ENCODE measurements around the gene SNPH.

SNPH gene

DNA sequence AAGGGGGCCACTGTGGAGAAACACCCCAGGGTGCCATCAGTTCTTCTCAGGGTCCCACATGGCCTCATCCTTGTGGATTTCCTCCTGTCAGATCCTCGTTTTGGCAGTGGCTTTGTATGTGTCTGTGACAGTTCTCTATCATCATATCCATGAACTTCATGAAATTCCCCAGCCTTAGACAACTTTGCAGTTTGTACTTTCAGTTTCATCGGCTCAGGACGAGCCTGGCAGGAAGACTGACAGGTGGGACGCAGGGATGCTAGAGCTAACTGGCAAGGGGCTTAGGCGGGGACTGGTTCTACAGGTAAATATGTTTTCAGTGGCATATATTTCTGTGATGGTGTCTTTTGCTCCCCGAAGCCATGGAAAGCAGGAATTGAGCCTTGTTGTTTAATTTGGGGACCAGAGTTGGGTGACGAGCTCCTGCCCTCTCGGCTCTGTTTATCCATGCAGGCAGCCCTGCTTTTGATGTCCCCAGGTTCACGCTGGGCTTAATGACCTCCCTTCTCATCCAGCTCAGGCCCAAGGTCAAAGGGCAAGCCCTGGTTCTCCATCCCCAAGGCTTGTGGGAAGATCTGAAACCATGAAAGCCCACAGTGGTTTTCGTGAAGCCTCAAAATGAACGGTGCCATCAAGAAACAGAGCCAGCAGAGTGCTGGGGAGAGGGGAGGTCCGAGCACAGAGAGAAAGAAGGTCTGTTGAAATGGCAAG is 51.6 kb downstream of the SNPH start:
- TF ChIP-seq, protein P1, sequence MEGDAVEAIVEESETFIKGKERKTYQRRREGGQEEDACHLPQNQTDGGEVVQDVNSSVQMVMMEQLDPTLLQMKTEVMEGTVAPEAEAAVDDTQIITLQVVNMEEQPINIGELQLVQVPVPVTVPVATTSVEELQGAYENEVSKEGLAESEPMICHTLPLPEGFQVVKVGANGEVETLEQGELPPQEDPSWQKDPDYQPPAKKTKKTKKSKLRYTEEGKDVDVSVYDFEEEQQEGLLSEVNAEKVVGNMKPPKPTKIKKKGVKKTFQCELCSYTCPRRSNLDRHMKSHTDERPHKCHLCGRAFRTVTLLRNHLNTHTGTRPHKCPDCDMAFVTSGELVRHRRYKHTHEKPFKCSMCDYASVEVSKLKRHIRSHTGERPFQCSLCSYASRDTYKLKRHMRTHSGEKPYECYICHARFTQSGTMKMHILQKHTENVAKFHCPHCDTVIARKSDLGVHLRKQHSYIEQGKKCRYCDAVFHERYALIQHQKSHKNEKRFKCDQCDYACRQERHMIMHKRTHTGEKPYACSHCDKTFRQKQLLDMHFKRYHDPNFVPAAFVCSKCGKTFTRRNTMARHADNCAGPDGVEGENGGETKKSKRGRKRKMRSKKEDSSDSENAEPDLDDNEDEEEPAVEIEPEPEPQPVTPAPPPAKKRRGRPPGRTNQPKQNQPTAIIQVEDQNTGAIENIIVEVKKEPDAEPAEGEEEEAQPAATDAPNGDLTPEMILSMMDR (IDR thresholded peaks at IDR 0.05; ENCODE audit: low read depth, low read length) = no peak
- H3K4me3 ChIP-seq (replicated peaks in 1 of 2; ENCODE audit: low read depth in 2 of 2, low read length in 2 of 2) = no peak overlapping the region

DNA sequence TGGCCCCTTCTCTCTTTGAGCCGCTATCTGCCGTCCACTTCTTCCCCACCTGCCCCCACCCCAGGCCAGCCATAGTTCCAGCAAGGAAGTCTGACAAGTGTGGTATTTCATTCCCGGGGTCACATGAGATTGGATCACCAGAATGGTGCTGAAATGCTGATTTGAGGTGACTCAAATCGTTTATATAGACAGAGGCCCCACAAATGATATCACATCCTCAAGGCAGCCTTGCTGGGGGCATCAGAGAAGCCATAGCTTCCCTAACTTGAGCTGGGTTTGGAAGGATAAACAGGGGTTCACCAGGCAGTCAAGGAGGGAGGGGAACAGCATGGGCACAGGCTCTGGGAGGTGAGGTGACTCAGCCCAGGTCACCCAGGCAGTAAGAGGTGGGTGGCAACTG is 53.0 kb downstream of the SNPH start:
- TF ChIP-seq, protein P1 (IDR thresholded peaks at IDR 0.05; ENCODE audit: low read depth, low read length) = no peak
- no peak for DNase-seq (ENCODE audit: low read depth in 2 of 2)
- no peak overlapping the region for H3K4me3 ChIP-seq (replicated peaks in 1 of 2; ENCODE audit: low read depth in 2 of 2, low read length in 2 of 2)

More for the DNA sequence above, 51.6 kb downstream of the SNPH start:
- no peak for DNase-seq (ENCODE audit: low read depth in 2 of 2)

DNA sequence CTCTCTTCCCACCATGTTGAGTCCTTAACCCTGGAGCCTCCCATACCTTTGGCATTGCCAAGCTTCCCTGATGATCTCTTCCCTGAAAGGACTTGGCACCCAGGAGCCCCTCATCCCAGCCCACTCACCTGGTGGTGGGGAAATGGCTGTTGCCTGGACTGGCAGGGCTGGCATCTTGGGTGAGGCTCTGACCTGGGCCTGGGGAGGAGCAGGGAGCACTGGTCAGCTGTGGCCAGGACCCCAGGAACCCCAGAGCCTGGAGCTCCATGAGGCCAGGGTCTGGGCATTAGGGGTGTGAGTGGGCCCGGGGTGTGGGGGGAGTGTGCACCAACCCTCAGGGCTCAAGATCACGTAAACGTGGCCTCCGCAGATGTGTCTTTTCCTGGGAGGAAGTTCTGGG is 53.4 kb downstream of the SNPH start:
- TF ChIP-seq, protein P1 (IDR thresholded peaks at IDR 0.05; ENCODE audit: low read depth, low read length) = no peak
- H3K4me3 ChIP-seq (replicated peaks in 1 of 2; ENCODE audit: low read depth in 2 of 2, low read length in 2 of 2) = no peak overlapping the region
- no peak for DNase-seq (ENCODE audit: low read depth in 2 of 2)

DNA sequence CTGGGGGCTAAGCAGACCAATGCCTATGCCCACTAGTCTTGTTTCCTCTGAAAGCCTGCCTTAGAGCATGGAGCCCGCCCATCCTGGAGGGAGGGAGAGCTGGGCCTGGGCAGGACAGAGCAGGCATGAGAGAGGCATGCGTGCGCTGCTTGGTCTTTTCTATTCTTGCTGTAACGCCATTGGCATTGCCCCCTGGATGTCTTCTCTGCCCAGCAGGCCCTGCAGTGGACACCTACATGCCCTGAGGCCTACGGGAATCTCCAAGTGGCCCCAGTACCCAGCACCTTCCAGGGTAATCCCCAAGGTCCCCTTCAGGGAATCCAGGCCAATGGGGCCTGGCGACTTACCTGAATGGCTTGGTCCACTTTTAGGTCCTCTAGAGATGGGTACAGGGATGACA is 53.9 kb downstream of the SNPH start:
- H3K4me3 ChIP-seq (replicated peaks in 1 of 2; ENCODE audit: low read depth in 2 of 2, low read length in 2 of 2) = no peak overlapping the region
- TF ChIP-seq, protein P1 (IDR thresholded peaks at IDR 0.05; ENCODE audit: low read depth, low read length) = no peak
- DNase-seq (ENCODE audit: low read depth in 2 of 2) = no peak

DNA sequence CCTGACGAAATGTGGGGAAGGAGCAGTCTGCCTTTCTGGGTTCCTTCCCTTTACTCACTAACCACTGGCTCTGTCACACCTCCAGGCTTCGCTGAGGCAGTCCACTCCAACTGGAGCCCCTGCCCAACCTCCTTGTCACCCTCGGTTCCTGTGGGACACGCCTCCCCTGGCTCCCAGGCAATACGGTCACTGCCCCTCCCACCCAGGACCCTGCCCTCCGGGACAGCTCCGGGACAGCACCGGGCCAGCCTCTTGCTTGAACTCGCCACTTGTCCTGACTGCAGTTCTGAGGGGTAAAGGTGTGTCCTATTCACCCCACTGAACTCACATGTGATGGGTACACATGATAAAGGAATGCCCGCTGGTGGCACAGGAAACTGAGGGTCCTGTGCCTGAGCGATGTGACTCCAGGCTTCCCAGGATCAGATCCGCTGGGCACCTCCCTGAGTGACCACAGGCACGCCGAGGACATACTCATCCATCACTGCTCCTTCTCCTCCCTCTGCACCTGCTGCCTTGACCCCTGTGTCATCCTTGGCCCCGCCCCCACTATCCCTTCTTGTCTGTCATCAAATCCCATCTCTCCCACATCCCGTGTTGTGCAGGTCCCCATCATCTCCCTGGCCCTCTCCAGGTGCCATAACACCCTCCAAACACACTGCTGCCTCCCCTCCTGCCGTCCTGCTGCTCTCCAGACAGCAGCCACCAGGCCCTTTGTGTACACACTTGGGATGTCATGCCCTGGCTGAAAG is 55.0 kb downstream of the SNPH start:
- no peak overlapping the region for H3K4me3 ChIP-seq (replicated peaks in 1 of 2; ENCODE audit: low read depth in 2 of 2, low read length in 2 of 2)
- TF ChIP-seq, protein P1 (IDR thresholded peaks at IDR 0.05; ENCODE audit: low read depth, low read length) = no peak
- DNase-seq (ENCODE audit: low read depth in 2 of 2) = no peak

DNA sequence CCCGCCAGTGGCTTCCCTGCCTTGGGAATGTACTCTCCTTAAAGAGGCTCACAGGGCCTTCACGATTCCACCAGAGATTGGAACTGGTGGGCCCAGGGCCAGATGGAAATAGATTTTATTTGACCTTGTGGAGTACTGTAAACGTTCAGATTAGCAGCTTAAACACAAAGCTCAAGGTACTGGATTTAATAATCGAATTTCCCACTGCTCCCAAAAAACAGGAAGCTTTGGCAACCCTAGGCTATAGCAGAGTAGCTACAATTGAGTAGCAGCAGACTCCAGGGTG is 55.5 kb downstream of the SNPH start:
- TF ChIP-seq, protein P1 (IDR thresholded peaks at IDR 0.05; ENCODE audit: low read depth, low read length) = no peak
- DNase-seq (ENCODE audit: low read depth in 2 of 2) = no peak
- H3K4me3 ChIP-seq (replicated peaks in 1 of 2; ENCODE audit: low read depth in 2 of 2, low read length in 2 of 2) = no peak overlapping the region

Measured in cardiac fibroblast (primary cell).